PC-9 (cell line): Measurements from ENCODE around the gene RNF157.

Experiments
- CTCF ChIP-seq: fragments of 200-600 bp; sonication (generic); conservative IDR thresholded peaks from 2 replicates; pipeline ENCODE4 v1.6.1; 2017; ENCODE audit warnings: mixed run types, antibody characterized with exemption, mild to moderate bottlenecking, moderate library complexity
- EZH2 ChIP-seq: fragments of 200-600 bp; sonication (generic); IDR thresholded peaks from 2 replicates; pipeline ENCODE4 v1.8.0; 2017; ENCODE audit warnings: antibody characterized with exemption, low read depth

DNA sequence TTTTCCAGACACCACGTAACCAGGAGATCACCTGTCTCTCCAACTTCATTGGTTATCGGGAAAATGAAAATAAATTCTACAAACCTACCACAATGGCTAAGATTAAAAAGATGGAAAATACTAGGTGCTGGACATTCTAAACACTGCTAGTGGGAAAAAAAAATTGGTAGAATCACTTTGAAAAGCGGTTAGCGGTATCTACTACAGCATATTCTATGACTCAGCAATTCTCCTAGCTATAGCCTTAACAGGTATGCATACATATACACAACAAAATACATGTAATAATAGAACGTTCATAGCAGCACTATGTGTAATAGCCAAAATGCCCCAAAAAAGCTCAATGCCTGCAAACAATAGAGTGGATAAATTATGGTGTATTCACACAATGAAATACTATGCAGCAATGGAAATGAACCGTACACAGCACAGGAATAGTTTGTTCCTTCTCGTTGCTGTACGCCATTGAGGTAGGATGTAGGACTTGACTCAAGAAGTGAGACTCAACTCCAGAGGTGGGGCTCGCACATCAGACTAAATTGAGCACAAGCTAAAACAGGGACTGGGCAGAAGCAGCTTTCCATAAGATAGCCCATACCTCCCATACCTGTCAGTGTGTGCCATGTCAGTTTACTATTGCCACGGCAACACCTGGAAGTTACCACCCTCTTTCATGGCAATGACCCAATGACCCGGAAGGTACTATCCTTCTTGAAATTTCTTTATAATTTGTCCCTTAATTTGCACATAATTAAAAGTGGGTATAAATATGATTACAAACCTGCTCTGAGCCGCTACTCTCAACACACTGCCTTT, 44.8 kb downstream of the RNF157 start:
- no peak for TF ChIP-seq CTCF
- no peak for TF ChIP-seq EZH2
